Panc1 (cell line): ENCODE measurements around the gene MRPS2.

Source experiments
- CTCF ChIP-seq: fragments of 450-650 bp; IDR thresholded peaks from 2 replicates; pipeline ENCODE4 v1.5.1; 2017; ENCODE audit warnings: mild to moderate bottlenecking
- POLR2AphosphoS5 ChIP-seq: IDR thresholded peaks from 2 replicates; pipeline ENCODE4 v1.6.1; 2012; ENCODE audit warnings: mild to moderate bottlenecking, low read depth, low read length, moderate library complexity
- REST ChIP-seq, 2 experiments: IDR thresholded peaks; 2 replicates each; pipeline ENCODE4 v1.6.1; 2011 to 2012; ENCODE audit warnings: low read depth in 2 of 2, control low read depth in 1 of 2, low read length in 1 of 2, mild to moderate bottlenecking in 1 of 2, moderate library complexity in 1 of 2; ENCODE audit not compliant: insufficient read depth in 1 of 2
- SIN3A ChIP-seq: IDR thresholded peaks from 2 replicates; pipeline ENCODE4 v1.6.1; 2012; ENCODE audit warnings: low read depth, mild to moderate bottlenecking, low read length, moderate library complexity, borderline replicate concordance; ENCODE audit not compliant: insufficient read depth
- TCF7L2 ChIP-seq: IDR thresholded peaks from 2 replicates; pipeline ENCODE4 v1.6.1; 2011; ENCODE audit warnings: mild to moderate bottlenecking, low read depth, low read length, inconsistent platforms

- TF ChIP-seq CTCF (peak; percentile 93), POLR2AphosphoS5 (peak; percentile 59), SIN3A (peak; percentile 39; the same call in 1 of the 2 replicates), REST (IDR thresholded peaks at IDR 0.05; ENCODE audit: insufficient read depth in 1 of 2, low read depth in 2 of 2, low read length in 1 of 2) (no peak), TCF7L2 (no peak)
Observed at GRCh38 chr9:135500525-135501260, at the start of gene MRPS2.
